ENCODE results near the gene CCN5. TPM values are rescaled to one million over a fixed set of nuclear protein-coding genes. Genes with fewer than 3 reads are reported as not detected.

Gene CCN5
- total and polyA plus RNA-seq, 2 of the 13 experiments (the other 11 are each of a cell fraction or from before 2014, with no cell fraction given): 0.12 TPM; not detected in 1

GRCh38 chr20:44776980-44777379 lies 61.8 kb downstream of the CCN5 start (continued):
- TF ChIP-seq GRHL1 (CRISPR knock-in tag; conservative IDR thresholded peaks at IDR 0.05): no peak
- TF ChIP-seq, protein P1, sequence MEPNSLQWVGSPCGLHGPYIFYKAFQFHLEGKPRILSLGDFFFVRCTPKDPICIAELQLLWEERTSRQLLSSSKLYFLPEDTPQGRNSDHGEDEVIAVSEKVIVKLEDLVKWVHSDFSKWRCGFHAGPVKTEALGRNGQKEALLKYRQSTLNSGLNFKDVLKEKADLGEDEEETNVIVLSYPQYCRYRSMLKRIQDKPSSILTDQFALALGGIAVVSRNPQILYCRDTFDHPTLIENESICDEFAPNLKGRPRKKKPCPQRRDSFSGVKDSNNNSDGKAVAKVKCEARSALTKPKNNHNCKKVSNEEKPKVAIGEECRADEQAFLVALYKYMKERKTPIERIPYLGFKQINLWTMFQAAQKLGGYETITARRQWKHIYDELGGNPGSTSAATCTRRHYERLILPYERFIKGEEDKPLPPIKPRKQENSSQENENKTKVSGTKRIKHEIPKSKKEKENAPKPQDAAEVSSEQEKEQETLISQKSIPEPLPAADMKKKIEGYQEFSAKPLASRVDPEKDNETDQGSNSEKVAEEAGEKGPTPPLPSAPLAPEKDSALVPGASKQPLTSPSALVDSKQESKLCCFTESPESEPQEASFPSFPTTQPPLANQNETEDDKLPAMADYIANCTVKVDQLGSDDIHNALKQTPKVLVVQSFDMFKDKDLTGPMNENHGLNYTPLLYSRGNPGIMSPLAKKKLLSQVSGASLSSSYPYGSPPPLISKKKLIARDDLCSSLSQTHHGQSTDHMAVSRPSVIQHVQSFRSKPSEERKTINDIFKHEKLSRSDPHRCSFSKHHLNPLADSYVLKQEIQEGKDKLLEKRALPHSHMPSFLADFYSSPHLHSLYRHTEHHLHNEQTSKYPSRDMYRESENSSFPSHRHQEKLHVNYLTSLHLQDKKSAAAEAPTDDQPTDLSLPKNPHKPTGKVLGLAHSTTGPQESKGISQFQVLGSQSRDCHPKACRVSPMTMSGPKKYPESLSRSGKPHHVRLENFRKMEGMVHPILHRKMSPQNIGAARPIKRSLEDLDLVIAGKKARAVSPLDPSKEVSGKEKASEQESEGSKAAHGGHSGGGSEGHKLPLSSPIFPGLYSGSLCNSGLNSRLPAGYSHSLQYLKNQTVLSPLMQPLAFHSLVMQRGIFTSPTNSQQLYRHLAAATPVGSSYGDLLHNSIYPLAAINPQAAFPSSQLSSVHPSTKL (CRISPR knock-in tag; IDR thresholded peaks at IDR 0.05): no peak
- TF ChIP-seq FLYWCH1 (CRISPR knock-in tag; IDR thresholded peaks at IDR 0.05): no peak
- peak; percentile 40; the same call in 1 of the 2 replicates for TF ChIP-seq FOSL2 (CRISPR knock-in tag; IDR thresholded peaks at IDR 0.05)
- TF ChIP-seq, protein P2, sequence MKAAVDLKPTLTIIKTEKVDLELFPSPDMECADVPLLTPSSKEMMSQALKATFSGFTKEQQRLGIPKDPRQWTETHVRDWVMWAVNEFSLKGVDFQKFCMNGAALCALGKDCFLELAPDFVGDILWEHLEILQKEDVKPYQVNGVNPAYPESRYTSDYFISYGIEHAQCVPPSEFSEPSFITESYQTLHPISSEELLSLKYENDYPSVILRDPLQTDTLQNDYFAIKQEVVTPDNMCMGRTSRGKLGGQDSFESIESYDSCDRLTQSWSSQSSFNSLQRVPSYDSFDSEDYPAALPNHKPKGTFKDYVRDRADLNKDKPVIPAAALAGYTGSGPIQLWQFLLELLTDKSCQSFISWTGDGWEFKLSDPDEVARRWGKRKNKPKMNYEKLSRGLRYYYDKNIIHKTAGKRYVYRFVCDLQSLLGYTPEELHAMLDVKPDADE (CRISPR knock-in tag; IDR thresholded peaks at IDR 0.05): no peak; the same call in 1 of the 2 replicates
- TF ChIP-seq, protein P3, sequence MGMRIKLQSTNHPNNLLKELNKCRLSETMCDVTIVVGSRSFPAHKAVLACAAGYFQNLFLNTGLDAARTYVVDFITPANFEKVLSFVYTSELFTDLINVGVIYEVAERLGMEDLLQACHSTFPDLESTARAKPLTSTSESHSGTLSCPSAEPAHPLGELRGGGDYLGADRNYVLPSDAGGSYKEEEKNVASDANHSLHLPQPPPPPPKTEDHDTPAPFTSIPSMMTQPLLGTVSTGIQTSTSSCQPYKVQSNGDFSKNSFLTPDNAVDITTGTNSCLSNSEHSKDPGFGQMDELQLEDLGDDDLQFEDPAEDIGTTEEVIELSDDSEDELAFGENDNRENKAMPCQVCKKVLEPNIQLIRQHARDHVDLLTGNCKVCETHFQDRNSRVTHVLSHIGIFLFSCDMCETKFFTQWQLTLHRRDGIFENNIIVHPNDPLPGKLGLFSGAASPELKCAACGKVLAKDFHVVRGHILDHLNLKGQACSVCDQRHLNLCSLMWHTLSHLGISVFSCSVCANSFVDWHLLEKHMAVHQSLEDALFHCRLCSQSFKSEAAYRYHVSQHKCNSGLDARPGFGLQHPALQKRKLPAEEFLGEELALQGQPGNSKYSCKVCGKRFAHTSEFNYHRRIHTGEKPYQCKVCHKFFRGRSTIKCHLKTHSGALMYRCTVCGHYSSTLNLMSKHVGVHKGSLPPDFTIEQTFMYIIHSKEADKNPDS (CRISPR knock-in tag; IDR thresholded peaks at IDR 0.05): no peak
- TF ChIP-seq RNF2 (conservative IDR thresholded peaks at IDR 0.05; ENCODE audit: low read depth): no peak
- TF ChIP-seq TP53 (CRISPR knock-in tag; conservative IDR thresholded peaks at IDR 0.05): no peak
- TF ChIP-seq ZNF496 (CRISPR knock-in tag; IDR thresholded peaks at IDR 0.05; ENCODE audit: insufficient replicate concordance): no peak
- TF ChIP-seq ZEB1 (IDR thresholded peaks at IDR 0.05; ENCODE audit: insufficient replicate concordance, low read depth): no peak
- no peak for TF ChIP-seq TCF7L2 (IDR thresholded peaks at IDR 0.05; ENCODE audit: low read depth, low read length)
- no peak for TF ChIP-seq ZSCAN22 (CRISPR knock-in tag; IDR thresholded peaks at IDR 0.05)
- TF ChIP-seq PAWR (CRISPR knock-in tag; IDR thresholded peaks at IDR 0.05; ENCODE audit: borderline replicate concordance): no peak
- no peak for TF ChIP-seq SP1 (IDR thresholded peaks at IDR 0.05)
- TF ChIP-seq SP1 (CRISPR knock-in tag; IDR thresholded peaks at IDR 0.05): no peak
- no peak for TF ChIP-seq ZMYM3 (CRISPR knock-in tag; IDR thresholded peaks at IDR 0.05)
- no peak for TF ChIP-seq ZNF530 (CRISPR knock-in tag; IDR thresholded peaks at IDR 0.05; ENCODE audit: low read depth)
- no peak for TF ChIP-seq ZSCAN12 (CRISPR knock-in tag; IDR thresholded peaks at IDR 0.05)
- TF ChIP-seq ZGPAT (CRISPR knock-in tag; IDR thresholded peaks at IDR 0.05): no peak
- no peak for TF ChIP-seq SNRNP70 (IDR thresholded peaks at IDR 0.05; ENCODE audit: low read depth, low read length)
- peak; percentile 84; the same call in 1 of the 2 replicates for TF ChIP-seq IRX3 (CRISPR knock-in tag; IDR thresholded peaks at IDR 0.05; ENCODE audit: borderline replicate concordance, low read depth)
- no peak for TF ChIP-seq NR2F6 (IDR thresholded peaks at IDR 0.05)
- 0 out of 2 replicates have a peak, but pooled peaks have one; percentile 36 for TF ChIP-seq NR2F6 (CRISPR knock-in tag; IDR thresholded peaks at IDR 0.05)
